ENCODE measurements around the gene CDCA4. TPM values are rescaled to one million over a fixed set of nuclear protein-coding genes. Genes with fewer than 3 reads are reported as not detected.
"Not testable (repeated sequence)": the region's sequence is repeated elsewhere in the genome, so short reads cannot be mapped to it uniquely, and the experiment has no call there.

Gene CDCA4
- total and polyA plus RNA-seq, 2 donors (not counting 3 experiments of a cell fraction or from before 2014, with no cell fraction given), result 29.9 to 44.5 TPM

GRCh38 chr14:105064001-105064400 is 43.1 kb upstream of the CDCA4 start:
- POLR2A ChIA-PET, result no interaction called here
- no peaks in the 10 kb centered on the region for H3K36me3 ChIP-seq (ENCODE audit: control insufficient read depth in 2 of 2, extremely low read depth in 1 of 2, insufficient read depth in 2 of 2, low read length in 2 of 2)
- dilution Hi-C loops (cut with MboI; ENCODE audit: extremely low pct_ligation_motif_present, low sequenced_read_pairs), result no loop called here

GRCh38 chr14:105063506-105063905 is 42.6 kb upstream of the CDCA4 start:
- intact Hi-C loops (cut with micrococcal nuclease); H3K4me2 ChIP-seq (ENCODE audit: insufficient read depth, low read length); H3K9me3 ChIP-seq (replicated peaks; ENCODE audit: control insufficient read depth, insufficient read depth, low read length); POLR2A ChIA-PET; H2AFZ ChIP-seq (ENCODE audit: low read depth, low read length); H3K79me2 ChIP-seq (ENCODE audit: control insufficient read depth, insufficient read depth, low read length); H3K4me3 ChIP-seq (replicated peaks in 1 of 3; ENCODE audit: insufficient read depth in 1 of 3, low read depth in 1 of 3, low read length in 3 of 3); FAIRE-seq; H3K27ac ChIP-seq (ENCODE audit: insufficient read depth, low read depth, low read length); H3K27me3 ChIP-seq (ENCODE audit: control insufficient read depth in 2 of 2, insufficient read depth in 2 of 2, low read length in 2 of 2); DNase-seq (ENCODE audit: low read depth, low spot score); H4K20me1 ChIP-seq (replicated peaks; ENCODE audit: control insufficient read depth, extremely low read depth, insufficient read depth, low read length); H3K36me3 ChIP-seq (ENCODE audit: control insufficient read depth in 2 of 2, extremely low read depth in 1 of 2, insufficient read depth in 2 of 2, low read length in 2 of 2); dilution Hi-C loops (cut with MboI; ENCODE audit: extremely low pct_ligation_motif_present, low sequenced_read_pairs); H3K9ac ChIP-seq (replicated peaks; ENCODE audit: extremely low read depth, insufficient read depth, low read length); BruUV-seq (replicated peaks); H3K9me1 ChIP-seq (replicated peaks; ENCODE audit: control insufficient read depth, extremely low read depth, insufficient read depth, low read length): not testable (repeated sequence)
- H3K4me1 ChIP-seq (ENCODE audit: control insufficient read depth, extremely low read depth, insufficient read depth, low read length), result peaks cover 20% of the 10 kb centered on the region
- CTCF ChIA-PET, result interaction anchor here (0.7 to 1.3 kb wide), 2 partner anchors 14 to 26 kb away, joined by 3 to 4 read pairs; no protein-coding TSS in a partner anchor

More at GRCh38 chr14:105064001-105064400, 43.1 kb upstream of the CDCA4 start:
- Histone ChIP-seq H3K9me1 (replicated peaks; ENCODE audit: control insufficient read depth, extremely low read depth, insufficient read depth, low read length) (no peaks in the 10 kb centered on the region), H3K79me2 (ENCODE audit: control insufficient read depth, insufficient read depth, low read length) (no peaks in the 10 kb centered on the region), H3K9ac (replicated peaks; ENCODE audit: extremely low read depth, insufficient read depth, low read length) (no peak overlapping the region), H3K4me1 (ENCODE audit: control insufficient read depth, extremely low read depth, insufficient read depth, low read length) (peaks cover 20% of the 10 kb centered on the region), H4K20me1 (replicated peaks; ENCODE audit: control insufficient read depth, extremely low read depth, insufficient read depth, low read length) (no peaks in the 10 kb centered on the region), H3K4me2 (ENCODE audit: insufficient read depth, low read length) (no peak overlapping the region), H3K27ac (ENCODE audit: insufficient read depth, low read depth, low read length) (no peak overlapping the region), H3K27me3 (ENCODE audit: control insufficient read depth in 2 of 2, insufficient read depth in 2 of 2, low read length in 2 of 2) (no peaks in the 10 kb centered on the region), H3K4me3 (replicated peaks in 1 of 3; ENCODE audit: insufficient read depth in 1 of 3, low read depth in 1 of 3, low read length in 3 of 3) (no peak overlapping the region), H2AFZ (ENCODE audit: low read depth, low read length) (no peak overlapping the region), H3K9me3 (replicated peaks; ENCODE audit: control insufficient read depth, insufficient read depth, low read length) (no peaks in the 10 kb centered on the region)
- no peak for FAIRE-seq
- CTCF ChIA-PET, result interaction anchor here (1.3 kb wide), 1 partner anchor 26 kb away, joined by 4 read pairs; no protein-coding TSS in a partner anchor
- TF ChIP-seq POLR2AphosphoS5 (IDR thresholded peaks at IDR 0.05; ENCODE audit: insufficient read depth, low read depth, low read length), result no peak
- no peak for TF ChIP-seq POLR2A (IDR thresholded peaks at IDR 0.05; ENCODE audit: low read depth, low read length)
- TF ChIP-seq FOS (IDR thresholded peaks at IDR 0.05; ENCODE audit: borderline replicate concordance, insufficient read depth, low read length), result no peak
- no TSS peak for BruUV-seq (replicated peaks)
- intact Hi-C loops (cut with micrococcal nuclease), result no loop called here
- DNase-seq (ENCODE audit: low read depth, low spot score), result no peak
